HG03520 (cell line): Measurements from ENCODE around the gene ZC3H4.
"Not testable (repeated sequence)": the region's sequence is repeated elsewhere in the genome, so short reads cannot be mapped to it uniquely, and the experiment has no call there.

ENCODE experiments used
- ATAC-seq: cut with Tn5 transposase; IDR thresholded peaks from one replicate; pipeline ENCODE4 v1.9.1; 2021; ENCODE audit warnings: mild to moderate bottlenecking, moderate library complexity; ENCODE audit not compliant: unreplicated experiment

ZC3H4 gene

DNA sequence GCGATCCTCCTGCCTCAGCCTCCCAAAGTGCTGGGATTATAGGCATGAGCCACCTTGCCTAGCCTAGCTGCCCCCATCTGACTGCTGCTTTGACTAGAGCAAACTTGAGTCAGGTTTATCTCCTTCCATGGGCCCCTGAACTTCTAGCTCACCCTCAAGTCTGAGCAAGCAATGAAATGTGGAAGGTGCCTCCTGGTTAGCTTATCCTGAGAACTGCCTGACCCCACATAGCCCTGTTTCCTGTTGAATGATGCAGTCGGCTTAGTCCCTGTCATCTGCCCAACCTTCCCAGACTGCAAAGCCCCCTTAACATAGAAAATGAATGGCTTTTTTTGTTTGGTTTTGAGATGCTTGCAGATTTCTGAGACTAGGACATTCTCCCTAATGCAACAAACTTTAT, 56.2 kb downstream of the ZC3H4 start:
- ATAC-seq = no peak

GRCh38 chr19:47056411-47056810, 57.2 kb downstream of the ZC3H4 start:
- no peak for ATAC-seq

DNA sequence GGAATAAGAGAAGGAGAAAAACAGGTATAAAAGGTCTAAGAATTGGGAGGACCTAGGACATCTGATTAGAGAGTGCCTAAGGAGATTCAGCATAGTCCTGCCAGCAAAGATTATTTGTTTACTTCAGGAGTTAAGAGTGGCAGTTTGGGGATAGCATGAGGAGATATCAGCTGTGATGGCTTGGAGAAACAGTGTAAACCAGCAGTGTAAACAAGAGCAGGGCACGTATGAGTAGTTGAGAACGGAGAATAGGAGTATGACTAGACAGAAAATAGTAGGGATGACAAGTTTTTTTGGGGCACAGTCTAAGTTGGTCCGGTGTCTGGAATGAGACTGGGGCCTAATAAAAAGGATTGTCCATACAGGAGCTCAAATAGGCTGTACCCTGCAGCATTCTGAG, 63.0 kb downstream of the ZC3H4 start:
- ATAC-seq = not testable (repeated sequence)

- ATAC-seq = no peak
Measured at GRCh38 chr19:47049307-47049700, 64.3 kb downstream of the ZC3H4 start.

DNA sequence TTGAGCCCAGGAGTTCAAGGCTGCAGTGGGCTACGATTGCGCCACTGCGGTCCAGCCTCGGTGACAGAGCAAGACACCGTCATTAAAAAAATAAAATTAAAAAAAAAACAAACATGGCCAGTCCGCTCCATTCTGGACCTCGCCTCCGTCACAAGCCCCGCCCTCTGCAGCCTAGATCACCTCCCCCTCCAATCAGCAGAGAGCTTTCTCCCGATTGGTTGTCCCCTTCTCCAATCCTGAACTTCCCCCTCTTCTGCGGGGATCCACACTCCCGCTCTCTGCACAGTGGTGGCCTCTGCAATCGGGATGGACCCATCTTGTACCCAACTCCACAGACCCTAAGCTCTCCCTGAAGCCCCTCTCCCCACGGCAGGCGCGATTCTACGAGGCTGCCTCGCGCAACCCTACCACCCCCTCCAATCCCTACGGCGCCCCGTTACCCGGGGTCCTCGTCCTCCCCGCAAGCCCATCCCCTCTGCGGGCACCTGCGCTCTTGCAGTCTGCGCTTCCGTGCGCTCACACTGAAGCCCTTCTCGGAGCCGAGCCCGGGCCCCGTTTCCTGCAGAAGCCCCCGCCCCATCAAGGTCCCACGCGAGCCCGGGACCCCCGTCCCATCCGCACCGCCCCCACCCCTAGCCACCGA, 65.7 kb downstream of the ZC3H4 start:
- ATAC-seq = peak; percentile 35

GRCh38 chr19:47047272-47047762, 66.3 kb downstream of the ZC3H4 start:
- ATAC-seq = no peak

DNA sequence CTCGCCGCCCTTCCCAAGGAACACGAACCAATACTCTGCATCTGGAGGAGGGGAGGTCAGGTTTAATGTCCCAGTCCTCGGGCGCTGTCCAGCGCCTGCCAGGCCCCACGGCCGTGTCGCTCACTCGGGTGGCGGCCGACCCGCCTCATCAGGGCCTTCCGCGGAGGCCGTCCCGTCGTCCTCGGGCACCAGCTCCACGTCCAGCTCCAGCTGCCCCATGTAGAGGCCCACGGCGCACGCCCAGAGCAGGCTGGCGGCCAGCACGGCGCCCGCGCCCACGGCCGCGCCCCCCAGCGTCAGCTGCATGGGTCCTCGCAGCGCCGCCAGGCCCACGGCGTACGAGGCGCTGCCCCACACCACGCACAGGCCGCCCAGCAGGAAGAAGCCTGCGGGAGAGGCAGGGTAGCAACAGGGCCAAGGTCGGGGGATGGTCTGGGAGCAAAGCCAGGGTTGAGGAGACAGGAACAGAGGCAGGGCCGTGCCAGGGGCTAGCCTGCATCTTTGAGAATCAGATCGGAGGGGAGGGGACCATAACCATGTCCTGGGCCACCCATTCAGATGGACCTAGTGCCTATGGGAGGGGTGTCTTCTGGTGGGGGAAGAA, 67.6 kb downstream of the ZC3H4 start:
- ATAC-seq = no peak

DNA sequence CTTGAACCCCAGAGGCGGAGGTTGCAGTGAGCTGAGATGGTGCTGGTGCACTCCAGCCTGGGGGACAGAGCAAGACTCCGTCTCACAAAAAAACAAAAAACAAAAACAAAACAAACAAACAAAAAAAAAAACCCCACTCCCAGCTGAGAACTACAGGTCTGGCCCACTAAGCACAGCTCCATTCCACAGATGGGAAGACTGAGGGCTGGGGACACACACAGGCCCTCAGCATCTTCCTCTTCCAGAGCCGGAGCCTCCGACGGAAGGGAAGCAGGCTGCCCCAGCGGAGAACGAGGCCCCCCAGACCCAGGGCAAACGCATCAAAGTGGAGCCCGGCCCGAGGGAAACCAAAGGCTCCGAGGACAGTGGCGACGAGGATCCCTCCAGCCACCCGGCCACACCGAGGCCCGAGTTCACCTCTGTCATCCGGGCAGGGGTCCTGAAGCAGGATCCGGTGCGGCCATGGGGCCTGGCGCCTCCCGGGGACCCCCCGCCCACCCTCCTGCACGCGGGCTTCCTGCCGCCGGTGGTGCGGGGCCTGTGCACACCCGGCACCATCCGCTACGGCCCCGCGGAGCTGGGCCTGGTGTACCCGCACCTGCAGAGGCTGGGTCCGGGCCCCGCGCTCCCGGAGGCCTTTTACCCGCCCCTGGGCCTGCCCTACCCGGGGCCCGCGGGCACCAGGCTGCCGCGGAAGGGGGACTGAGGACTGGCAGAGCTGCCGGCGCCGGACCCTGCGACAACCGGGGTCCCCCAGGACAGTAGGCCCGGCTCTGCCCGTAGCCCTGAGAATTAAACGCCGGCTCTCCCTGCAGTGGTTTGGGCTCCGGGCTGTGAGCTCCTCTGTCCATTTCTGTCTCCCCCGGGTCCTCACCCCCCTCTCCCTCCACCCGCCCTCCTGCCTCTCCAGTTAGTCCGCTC, 68.4 kb downstream of the ZC3H4 start:
- ATAC-seq = no peak

DNA sequence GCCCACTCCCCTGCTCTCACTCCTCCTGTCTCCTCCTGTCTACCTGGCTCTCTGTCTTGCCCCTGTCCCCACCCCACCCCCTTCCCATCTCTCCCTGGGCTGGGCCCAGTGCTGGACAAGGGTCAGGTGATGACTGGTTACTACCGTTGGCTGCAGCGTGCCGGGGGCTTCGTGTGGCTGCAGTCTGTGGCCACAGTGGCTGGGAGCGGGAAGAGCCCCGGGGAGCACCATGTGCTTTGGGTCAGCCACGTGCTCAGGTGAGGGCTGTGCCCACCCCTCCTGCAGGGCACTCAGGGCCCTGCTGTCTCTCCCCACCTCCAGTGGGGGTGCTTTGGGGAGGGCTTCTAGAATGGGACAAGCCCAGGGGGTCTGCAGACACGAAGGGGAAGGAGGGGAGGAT, 72.7 kb downstream of the ZC3H4 start:
- no peak for ATAC-seq

- no peak for ATAC-seq
Measured at GRCh38 chr19:47039239-47039874, 74.2 kb downstream of the ZC3H4 start.

DNA sequence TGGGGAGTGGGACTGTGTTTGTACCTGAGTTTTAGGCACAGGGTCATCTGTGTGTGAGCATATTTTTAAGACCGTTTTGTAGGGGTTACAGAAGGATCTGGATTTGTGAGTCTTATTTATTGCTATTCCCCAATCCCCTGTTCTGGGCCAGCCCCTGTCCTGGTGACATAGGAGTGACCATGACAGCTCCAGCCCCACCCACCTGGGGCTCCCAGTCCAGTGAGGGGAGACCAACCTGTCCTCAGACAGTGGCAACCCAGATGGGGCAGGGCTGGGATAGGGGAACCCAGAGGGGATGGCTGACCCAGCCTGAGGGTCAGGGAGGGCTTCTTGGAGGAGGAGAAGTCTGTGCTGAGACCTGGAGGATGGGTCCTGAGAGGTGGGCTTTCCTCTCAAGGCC, 75.8 kb downstream of the ZC3H4 start:
- ATAC-seq = no peak

DNA sequence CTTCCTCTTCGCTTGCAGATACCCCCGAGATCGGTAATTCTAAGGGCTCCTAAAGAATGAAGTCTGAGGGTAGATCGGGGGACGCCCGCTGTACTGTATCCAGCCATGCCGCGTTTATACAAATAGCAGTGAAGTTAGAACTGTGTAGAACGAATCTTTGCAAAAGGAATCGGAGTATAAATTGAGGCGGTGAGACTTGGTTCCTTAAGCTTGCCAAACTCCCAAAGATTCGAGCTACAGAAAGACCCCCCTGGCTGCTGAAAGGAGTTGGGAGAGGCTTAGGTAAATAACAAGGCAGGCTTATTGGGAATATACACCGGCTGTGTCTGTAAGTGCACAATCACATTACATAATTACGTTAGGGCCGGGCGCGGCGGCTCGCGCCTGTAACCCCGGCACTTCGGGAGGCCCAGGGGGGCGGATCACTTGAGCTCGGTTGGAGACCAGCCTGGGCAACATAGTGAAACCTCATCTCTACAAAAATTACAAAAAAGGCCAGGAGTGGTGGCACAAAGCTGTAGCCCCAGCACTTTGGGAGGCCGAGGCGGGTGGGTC, 77.4 kb downstream of the ZC3H4 start:
- no peak for ATAC-seq

GRCh38 chr19:47035127-47036096, 78.2 kb downstream of the ZC3H4 start:
- ATAC-seq = no peak

DNA sequence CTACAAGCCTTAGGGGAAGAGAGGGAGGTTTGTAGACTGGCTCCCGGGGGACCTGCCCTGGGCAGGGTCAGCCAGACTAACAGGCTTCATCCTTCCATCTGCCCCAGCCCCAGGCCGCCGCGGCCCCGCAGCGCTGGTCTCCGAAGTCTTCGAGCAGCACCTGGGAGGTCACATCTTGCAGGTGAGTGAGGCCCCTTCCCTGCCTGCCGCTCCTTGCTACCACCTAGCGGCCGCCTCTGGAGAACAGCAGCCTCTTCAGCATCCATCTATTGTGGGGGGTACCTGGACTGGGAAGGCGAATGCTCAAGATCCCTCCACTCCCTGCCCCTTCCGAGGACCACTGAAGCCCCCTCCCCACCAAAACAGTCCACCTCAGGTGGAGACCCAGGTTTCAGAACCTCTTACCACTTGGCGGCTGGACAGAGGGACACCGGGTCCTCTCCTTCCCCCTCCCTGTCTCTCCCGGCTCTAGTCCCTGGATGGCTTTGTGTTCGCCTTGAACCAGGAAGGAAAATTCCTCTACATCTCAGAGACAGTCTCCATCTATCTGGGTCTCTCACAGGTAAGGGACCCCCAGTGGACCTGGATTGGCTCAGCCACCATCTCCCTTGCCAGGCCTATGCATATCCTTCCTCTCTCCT, 81.3 kb downstream of the ZC3H4 start:
- ATAC-seq = no peak

DNA sequence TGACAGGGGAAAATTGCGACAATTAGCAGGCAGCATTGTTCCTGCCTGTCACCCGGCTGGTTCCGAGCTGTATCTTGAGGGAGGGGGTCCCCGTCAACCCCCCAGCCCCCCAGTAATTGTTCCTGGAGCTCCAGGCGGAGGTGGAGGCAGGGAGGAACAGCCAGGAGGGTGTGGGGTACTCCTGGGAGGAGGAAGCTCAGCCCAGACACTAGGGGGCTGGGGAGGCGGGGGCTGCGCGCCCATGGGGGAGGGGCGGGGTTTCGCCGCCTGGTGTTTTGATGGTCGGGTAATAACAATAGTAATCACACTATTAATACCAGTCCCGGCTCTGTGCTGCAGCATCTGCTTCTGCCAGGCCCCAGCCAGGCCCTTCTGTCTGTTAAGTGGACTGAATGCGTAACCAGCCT, 85.4 kb downstream of the ZC3H4 start:
- no peak for ATAC-seq

DNA sequence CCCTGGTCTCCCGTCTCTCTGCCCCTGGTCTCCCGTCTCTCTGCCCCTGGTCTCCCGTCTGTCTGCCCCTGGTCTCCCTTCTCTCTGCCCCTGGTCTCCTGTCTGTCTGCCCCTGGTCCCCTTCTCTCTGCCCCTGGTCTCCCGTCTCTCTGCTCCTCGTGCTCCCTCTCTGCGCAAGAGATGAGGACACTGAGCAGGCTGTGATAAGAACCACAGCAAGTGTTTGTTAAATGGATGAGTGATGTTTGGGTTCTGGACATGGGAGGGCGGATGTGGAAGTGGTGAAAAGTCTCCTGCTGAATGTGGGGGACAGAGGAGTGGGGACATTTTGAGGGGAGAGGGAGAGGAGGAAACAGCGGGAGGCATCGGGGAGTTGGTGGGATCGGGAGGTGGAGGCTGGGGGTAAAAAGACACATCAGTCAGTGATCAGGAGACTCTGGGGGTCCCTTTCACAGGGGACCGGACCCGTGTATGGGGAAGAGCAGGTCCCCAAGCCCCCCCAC, 85.9 kb downstream of the ZC3H4 start:
- ATAC-seq = no peak

DNA sequence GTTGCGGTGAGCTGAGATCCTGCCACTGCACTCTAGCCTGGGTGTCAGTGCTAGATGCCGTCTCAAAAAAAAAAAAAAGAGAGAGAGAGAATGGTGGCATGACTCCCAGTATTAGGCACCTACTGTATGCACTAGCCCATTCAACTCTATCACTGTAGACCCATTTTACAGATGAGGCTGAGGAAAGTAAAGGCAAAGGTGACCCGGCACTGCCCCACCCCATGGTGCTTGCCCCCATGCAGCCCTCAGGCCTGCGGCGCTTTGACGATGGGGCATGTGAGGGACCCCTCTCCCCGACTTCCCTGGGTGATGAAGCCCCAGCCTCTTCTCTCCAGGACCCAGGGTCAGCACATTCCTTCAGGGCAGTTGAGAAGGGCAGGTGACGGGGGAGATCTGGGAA, 86.7 kb downstream of the ZC3H4 start:
- ATAC-seq = no peak

DNA sequence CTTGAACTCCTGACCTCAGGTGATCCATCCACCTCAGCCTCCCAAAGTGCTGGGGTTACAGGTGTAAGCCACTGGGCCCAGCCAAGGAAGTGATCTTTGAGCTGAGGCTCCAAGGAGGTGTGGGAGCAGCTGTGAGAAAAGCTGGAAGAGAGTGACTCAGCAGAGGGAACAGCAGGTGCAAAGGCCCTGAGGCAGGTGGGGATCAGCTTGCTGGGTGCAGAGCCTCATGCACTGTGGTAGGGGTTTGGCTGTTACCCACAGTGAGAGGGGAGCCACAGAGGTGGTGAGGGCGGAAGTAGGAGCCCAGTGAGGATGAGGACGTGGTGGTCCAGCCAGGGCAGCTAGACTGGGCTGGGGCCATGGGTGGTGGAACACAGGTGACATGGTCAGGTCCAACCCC, 87.4 kb downstream of the ZC3H4 start:
- no peak for ATAC-seq

DNA sequence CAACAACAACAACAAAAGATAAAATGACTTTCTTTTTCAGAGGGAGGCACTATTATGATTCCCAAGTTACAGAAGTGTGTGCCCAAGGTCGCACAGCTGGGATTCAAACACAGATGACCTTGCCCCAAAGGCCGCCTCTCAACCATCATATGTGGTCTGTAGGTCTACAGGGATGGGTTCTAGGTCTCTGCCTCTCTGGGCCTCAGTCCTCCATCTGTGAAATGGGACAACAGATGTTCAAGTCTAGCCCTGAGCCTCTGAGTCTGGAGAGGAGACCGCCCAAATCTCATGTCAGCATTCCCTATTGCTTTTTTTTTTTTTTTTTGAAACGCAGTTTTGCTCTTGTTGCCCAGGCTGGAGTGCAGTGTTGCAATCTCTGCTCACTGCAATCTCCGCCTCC, 89.1 kb downstream of the ZC3H4 start:
- ATAC-seq = no peak
